B cell (primary cell): ENCODE data around the gene KRT82. TPM values are rescaled to one million over a fixed set of nuclear protein-coding genes. Genes with fewer than 3 reads are reported as not detected.

Source experiments
- ATAC-seq: fragments of 200-7000 bp; cut with Tn5 transposase; one replicate; pipeline ENCODE4 v1.10.0; 2021; ENCODE audit warnings: low read depth, mild to moderate bottlenecking, moderate number of reproducible peaks, moderate library complexity
- CTCF ChIA-PET: fragments of 350-600 bp; sonication (Branson Sonifier 250); formaldehyde crosslinking; loops from one replicate; lab custom pipeline; 2021; ENCODE audit warnings: antibody characterized with exemption, inconsistent platforms; lab: Charles Lee
- POLR2A ChIA-PET: fragments of 350-600 bp; sonication (Branson Sonifier 250); formaldehyde crosslinking; loops from one replicate; lab custom pipeline; 2021; ENCODE audit warnings: antibody characterized with exemption; lab: Charles Lee
- DNase-seq: peaks from one replicate; pipeline ENCODE4 v3.0.0; 2013
- H2AFZ ChIP-seq: 2 replicates; pipeline ENCODE4 v1.6.1; 2012; ENCODE audit warnings: mild to moderate bottlenecking, low read depth, low read length; ENCODE audit not compliant: insufficient read depth, poor library complexity, severe bottlenecking
- H3K27ac ChIP-seq, 2 donors: 1 replicate in 1 of 2; 2 replicates in 1 of 2; pipeline ENCODE4 v1.5.1; 2012 to 2013; ENCODE audit warnings: low read length in 2 of 2, mild to moderate bottlenecking in 2 of 2, moderate library complexity in 1 of 2
- H3K27me3 ChIP-seq, 4 experiments: fragments of 200-600 bp in 1 of 4; sonication (generic) in 1 of 4; replicated peaks in 1 of 4; 1 replicate in 2 of 4; 2 replicates in 2 of 4; pipeline versions ENCODE4 v1.6.1 to v1.7.0; 2013 to 2016; ENCODE audit warnings: low read length in 3 of 4, mild to moderate bottlenecking in 2 of 4, mixed read lengths in 1 of 4, moderate library complexity in 1 of 4; ENCODE audit not compliant: insufficient read depth in 4 of 4, control insufficient read depth in 3 of 4; ENCODE audit errors: control extremely low read depth in 1 of 4
- H3K36me3 ChIP-seq, 2 experiments: replicated peaks in 1 of 2; 1 replicate in 1 of 2; 2 replicates in 1 of 2; pipeline versions ENCODE4 v1.6.1 to v1.7.1; 2013; ENCODE audit warnings: low read length in 1 of 2; ENCODE audit not compliant: insufficient read depth in 2 of 2, control insufficient read depth in 1 of 2; ENCODE audit errors: control extremely low read depth in 1 of 2, extremely low read depth in 1 of 2
- H3K4me1 ChIP-seq, 2 donors: fragments of 200-600 bp in 1 of 2; sonication (generic) in 1 of 2; 1 replicate in 1 of 2; 2 replicates in 1 of 2; pipeline versions ENCODE4 v1.5.1 to v1.6.1; 2013 to 2017; ENCODE audit warnings: low read length in 2 of 2; ENCODE audit not compliant: control insufficient read depth in 2 of 2, insufficient read depth in 2 of 2
- H3K4me2 ChIP-seq: replicated peaks from 2 replicates; pipeline ENCODE3; 2012; ENCODE audit warnings: mild to moderate bottlenecking, low read depth, low read length; ENCODE audit not compliant: poor library complexity, severe bottlenecking
- H3K4me3 ChIP-seq, 5 experiments: fragments of 200-600 bp in 1 of 5; sonication (generic) in 1 of 5; 1 replicate in 3 of 5; 2 replicates in 2 of 5; pipeline versions ENCODE4 v1.5.1 to v1.7.0; 2011 to 2016; ENCODE audit warnings: low read length in 4 of 5, mild to moderate bottlenecking in 4 of 5, low read depth in 2 of 5, control low read depth in 1 of 5, moderate library complexity in 1 of 5; ENCODE audit not compliant: insufficient read depth in 1 of 5; ENCODE audit errors: control extremely low read depth in 1 of 5, extremely low read depth in 1 of 5
- H3K79me2 ChIP-seq: fragments of 200-600 bp; sonication (generic); one replicate; pipeline ENCODE4 v1.6.0; 2016; ENCODE audit warnings: low read length; ENCODE audit not compliant: control insufficient read depth, insufficient read depth
- H3K9ac ChIP-seq: fragments of 200-600 bp; sonication (generic); 2 replicates; pipeline ENCODE4 v1.6.1; 2017; ENCODE audit warnings: mild to moderate bottlenecking, low read length, moderate library complexity
- H3K9me3 ChIP-seq, 3 donors: one replicate each; pipeline versions ENCODE4 v1.6.1 to v1.7.1; 2013; ENCODE audit warnings: low read length in 2 of 3; ENCODE audit not compliant: control insufficient read depth in 2 of 3, insufficient read depth in 1 of 3; ENCODE audit errors: control extremely low read depth in 1 of 3
- H4K20me1 ChIP-seq: 2 replicates; pipeline ENCODE4 v1.6.0; 2012; ENCODE audit warnings: mild to moderate bottlenecking, low read length; ENCODE audit not compliant: insufficient read depth, control insufficient read depth, poor library complexity, severe bottlenecking
- H3K27ac Mint-ChIP-seq: one replicate; pipeline ENCODE4 v1.8.0; 2021; ENCODE audit warnings: mixed read lengths
- H3K27me3 Mint-ChIP-seq: one replicate; pipeline ENCODE4 v1.8.0; 2021; ENCODE audit warnings: mixed read lengths
- H3K4me1 Mint-ChIP-seq: one replicate; pipeline ENCODE4 v1.8.0; 2021; ENCODE audit warnings: mixed read lengths
- H3K4me3 Mint-ChIP-seq: one replicate; pipeline ENCODE4 v1.8.0; 2021; ENCODE audit warnings: mixed read lengths
- H3K9me3 Mint-ChIP-seq: one replicate; pipeline ENCODE4 v1.8.0; 2022; ENCODE audit warnings: mixed read lengths; ENCODE audit not compliant: insufficient read depth
- CTCF ChIP-seq: fragments of 200-600 bp; IDR thresholded peaks from one replicate; pipeline ENCODE4 v1.8.0; 2022; ENCODE audit warnings: antibody characterized with exemption, mild to moderate bottlenecking
- EZH2 ChIP-seq: IDR thresholded peaks from 2 replicates; pipeline ENCODE4 v1.6.1; 2012; ENCODE audit warnings: borderline replicate concordance, low read depth, mild to moderate bottlenecking, moderate library complexity, low read length; ENCODE audit not compliant: insufficient read depth, poor library complexity, severe bottlenecking
- WGBS: methylation state at CpG from one replicate; pipeline ENCODE4 v1.1.5; 2013; ENCODE audit warnings: missing lambda C conversion rate; ENCODE audit not compliant: insufficient coverage; 5-methylcytosine and 5-hydroxymethylcytosine counted together
- intact Hi-C: fragments of 100-400 bp; cut with micrococcal nuclease; formaldehyde crosslinking; loops from one replicate; pipeline ENCODE4 v1.10.0; 2022
- polyA plus RNA-seq: library from polyadenylated mRNA; depleted of rRNA; stranded (reverse); fragments of >200 nt; gene quantifications from 2 replicates; pipeline ENCODE4 v1.2.3, GENCODE V29; 2012
- total RNA-seq, 2 donors: library from RNA; stranded (reverse); fragments of 120-200 nt in 1 of 2; gene quantifications; 1 replicate in 1 of 2; 2 replicates in 1 of 2; pipeline versions ENCODE4 v1.2.3 to v1.2.4, GENCODE V29; 2013 to 2022

The KRT82 gene
- total and polyA plus RNA-seq, 2 donors (not counting 1 experiment from before 2014, with no cell fraction given) = not detected

GRCh38 chr12:52407918-52408317, 1.8 kb upstream of the KRT82 start:
- ATAC-seq (no peak), DNase-seq (no peak)
- no peak overlapping the region for H3K4me3 ChIP-seq
- Mint-ChIP-seq H3K9me3 (no peaks in the 10 kb centered on the region), H3K27me3 (peaks cover 13% of the 10 kb centered on the region), H3K4me3 (no peak overlapping the region), H3K4me1 (no peaks in the 10 kb centered on the region), H3K27ac (no peak overlapping the region)
- H3K36me3 ChIP-seq = no peaks in the 10 kb centered on the region
- TF ChIP-seq EZH2 = no peak
- no peak for TF ChIP-seq CTCF
- H3K9me3 ChIP-seq = no peaks in the 10 kb centered on the region
- ChIA-PET POLR2A (no interaction called here), CTCF (no interaction called here)
- no peak overlapping the region for H3K4me2 ChIP-seq
- no peaks in the 10 kb centered on the region for H3K79me2 ChIP-seq
- no peak overlapping the region for H3K9ac ChIP-seq
- WGBS = 86% methylated on average over 3 of the region's 5 CpGs
- no peak overlapping the region for H3K27ac ChIP-seq
- no peaks in the 10 kb centered on the region for H3K27me3 ChIP-seq
- H2AFZ ChIP-seq = no peak overlapping the region
- H3K4me1 ChIP-seq = no peaks in the 10 kb centered on the region
- no peaks in the 10 kb centered on the region for H4K20me1 ChIP-seq
- intact Hi-C loops = no loop called here

GRCh38 chr12:52404951-52405350, 1.2 kb downstream of the KRT82 start:
- no peaks in the 10 kb centered on the region for H3K4me1 ChIP-seq
- H3K27me3 ChIP-seq = no peaks in the 10 kb centered on the region
- no peaks in the 10 kb centered on the region for H3K9me3 Mint-ChIP-seq
- TF ChIP-seq CTCF (no peak), EZH2 (no peak)
- H3K4me2 ChIP-seq = no peak overlapping the region
- no peak overlapping the region for H2AFZ ChIP-seq
- no peaks in the 10 kb centered on the region for H3K79me2 ChIP-seq
- no peak overlapping the region for H3K4me3 ChIP-seq
- DNase-seq = no peak
- 58% methylated on average over 2 of the region's 3 CpGs for WGBS
- no peak overlapping the region for H3K4me3 Mint-ChIP-seq
- no peaks in the 10 kb centered on the region for H3K36me3 ChIP-seq
- no peak overlapping the region for H3K27ac ChIP-seq
- no peaks in the 10 kb centered on the region for H3K4me1 Mint-ChIP-seq
- H3K27me3 Mint-ChIP-seq = peaks cover 9% of the 10 kb centered on the region
- ChIA-PET POLR2A (no interaction called here), CTCF (no interaction called here)
- H3K9ac ChIP-seq = no peak overlapping the region
- no peaks in the 10 kb centered on the region for H3K9me3 ChIP-seq
- ATAC-seq = no peak
- intact Hi-C loops = no loop called here
- no peak overlapping the region for H3K27ac Mint-ChIP-seq
- H4K20me1 ChIP-seq = no peaks in the 10 kb centered on the region
